IMR-90 (cell line): ENCODE results near the gene FER. TPM values are rescaled to one million over a fixed set of nuclear protein-coding genes. Genes with fewer than 3 reads are reported as not detected.

Experiments used
- ATAC-seq: fragments of 200-7000 bp; cut with Tn5 transposase; 2 replicates; pipeline ENCODE4 v1.9.1; 2020; ENCODE audit warnings: low read depth, mild to moderate bottlenecking, moderate library complexity
- BruUV-seq: library from RNA; stranded (reverse); fragments of 400-500 nt; replicated peaks from 2 replicates; lab custom pipeline; 2021; lab: Mats Ljungman, UMichigan
- CTCF ChIA-PET: fragments of 300-600 bp; formaldehyde crosslinking; extraction: SDS; loops from one replicate; lab custom pipeline; 2021; ENCODE audit warnings: antibody characterized with exemption; lab: Yijun Ruan, JAX
- POLR2A ChIA-PET: fragments of 300-600 bp; sonication (Branson Sonifier 250); formaldehyde crosslinking; loops from one replicate; lab custom pipeline; 2022; ENCODE audit warnings: antibody characterized with exemption; ENCODE audit not compliant: unreplicated experiment; lab: Charles Lee
- DNase-seq: peaks from one replicate; pipeline ENCODE4 v3.0.0; 2013
- H2AFZ ChIP-seq: replicated peaks from 2 replicates; pipeline ENCODE3; 2013; ENCODE audit warnings: low read length, mild to moderate bottlenecking; ENCODE audit not compliant: poor library complexity
- H2AK5ac ChIP-seq: 2 replicates; pipeline ENCODE4 v1.6.1; 2013; ENCODE audit warnings: low read depth, low read length, inconsistent platforms
- H2AK9ac ChIP-seq: replicated peaks from 2 replicates; pipeline ENCODE3; 2013; ENCODE audit warnings: mild to moderate bottlenecking, low read depth, low read length, moderate library complexity; ENCODE audit not compliant: poor library complexity
- H2BK120ac ChIP-seq: 2 replicates; pipeline ENCODE4 v1.6.1; 2013; ENCODE audit warnings: low read depth, low read length, inconsistent platforms
- H2BK15ac ChIP-seq: 3 replicates; pipeline ENCODE4 v1.6.1; 2013; ENCODE audit warnings: low read depth, low read length, inconsistent platforms
- H2BK20ac ChIP-seq: 2 replicates; pipeline ENCODE4 v1.6.1; 2013; ENCODE audit warnings: low read depth, mild to moderate bottlenecking, inconsistent platforms, low read length, moderate library complexity
- H2BK5ac ChIP-seq: 2 replicates; pipeline ENCODE4 v1.6.1; 2013; ENCODE audit warnings: mild to moderate bottlenecking, low read depth, low read length, inconsistent platforms; ENCODE audit not compliant: poor library complexity, severe bottlenecking
- H3K14ac ChIP-seq: replicated peaks from 2 replicates; pipeline ENCODE4 v1.6.1; 2013; ENCODE audit warnings: low read depth, low read length, inconsistent platforms
- H3K18ac ChIP-seq: 2 replicates; pipeline ENCODE4 v1.6.1; 2013; ENCODE audit warnings: low read depth, low read length, control low read depth
- H3K23ac ChIP-seq: 2 replicates; pipeline ENCODE4 v1.6.1; 2013; ENCODE audit warnings: low read depth, low read length, inconsistent platforms
- H3K27ac ChIP-seq: 2 replicates; pipeline ENCODE4 v1.5.1; 2013; ENCODE audit warnings: mild to moderate bottlenecking, control low read depth, low read length; ENCODE audit not compliant: insufficient read depth
- H3K27me3 ChIP-seq: 2 replicates; pipeline ENCODE4 v1.6.1; 2013; ENCODE audit warnings: low read length; ENCODE audit not compliant: control insufficient read depth, insufficient read depth
- H3K36me3 ChIP-seq: 2 replicates; pipeline ENCODE4 v1.6.1; 2013; ENCODE audit warnings: low read length, mixed read lengths; ENCODE audit not compliant: control insufficient read depth, insufficient read depth
- H3K4ac ChIP-seq: 2 replicates; pipeline ENCODE4 v1.6.1; 2013; ENCODE audit warnings: low read depth, low read length, inconsistent platforms
- H3K4me1 ChIP-seq: 2 replicates; pipeline ENCODE4 v1.6.1; 2013; ENCODE audit warnings: low read length, mixed read lengths; ENCODE audit not compliant: control insufficient read depth, insufficient read depth
- H3K4me2 ChIP-seq: 2 replicates; pipeline ENCODE4 v1.6.1; 2013; ENCODE audit warnings: low read depth, mild to moderate bottlenecking, control low read depth, low read length, moderate library complexity
- H3K4me3 ChIP-seq: 2 replicates; pipeline ENCODE4 v1.5.1; 2013; ENCODE audit warnings: low read depth, mild to moderate bottlenecking, control low read depth, low read length, moderate library complexity; ENCODE audit not compliant: insufficient read depth
- H3K56ac ChIP-seq: 2 replicates; pipeline ENCODE4 v1.6.1; 2013; ENCODE audit warnings: low read length, inconsistent platforms; ENCODE audit not compliant: insufficient read depth; ENCODE audit errors: extremely low read depth
- H3K79me1 ChIP-seq, 2 experiments: 2 replicates each; pipeline ENCODE4 v1.6.1; 2013; ENCODE audit warnings: low read length in 2 of 2, inconsistent platforms in 1 of 2, low read depth in 1 of 2
- H3K9ac ChIP-seq: 2 replicates; pipeline ENCODE4 v1.6.1; 2013; ENCODE audit warnings: low read depth, low read length, control low read depth
- H3K9me1 ChIP-seq: 2 replicates; pipeline ENCODE4 v1.6.1; 2013; ENCODE audit warnings: low read length, inconsistent platforms; ENCODE audit not compliant: insufficient read depth
- H3K9me3 ChIP-seq: 2 replicates; pipeline ENCODE4 v1.6.1; 2013; ENCODE audit warnings: low read length; ENCODE audit not compliant: control insufficient read depth, insufficient read depth
- H4K20me1 ChIP-seq: 2 replicates; pipeline ENCODE4 v1.6.1; 2013; ENCODE audit warnings: low read length, inconsistent platforms; ENCODE audit not compliant: insufficient read depth
- H4K5ac ChIP-seq: 2 replicates; pipeline ENCODE4 v1.6.1; 2013; ENCODE audit warnings: mild to moderate bottlenecking, low read depth, low read length, control low read depth
- H4K8ac ChIP-seq, 2 experiments: 2 replicates each; pipeline ENCODE4 v1.6.1; 2013; ENCODE audit warnings: low read depth in 2 of 2, low read length in 2 of 2, control low read depth in 1 of 2, inconsistent platforms in 1 of 2
- H4K91ac ChIP-seq: 2 replicates; pipeline ENCODE4 v1.6.1; 2013; ENCODE audit warnings: low read depth, low read length, inconsistent platforms; ENCODE audit not compliant: insufficient read depth
- CEBPB ChIP-seq: IDR thresholded peaks from 2 replicates; pipeline ENCODE4 v1.6.1; 2012; ENCODE audit warnings: low read depth, low read length, improper control_type of control experiment
- CHD1 ChIP-seq: IDR thresholded peaks from 2 replicates; pipeline ENCODE4 v1.6.1; 2012; ENCODE audit warnings: low read depth, low read length, improper control_type of control experiment
- FOS ChIP-seq: fragments of 150-350 bp; IDR thresholded peaks from 2 replicates; pipeline ENCODE4 v1.6.1; 2016; ENCODE audit warnings: low read depth, low read length
- NFE2L2 ChIP-seq: fragments of 150-350 bp; IDR thresholded peaks from 2 replicates; pipeline ENCODE4 v1.6.1; 2016; ENCODE audit warnings: low read depth, mild to moderate bottlenecking, low read length
- RAD21 ChIP-seq: IDR thresholded peaks from 2 replicates; pipeline ENCODE4 v1.6.1; 2012; ENCODE audit warnings: low read length, improper control_type of control experiment
- RCOR1 ChIP-seq: IDR thresholded peaks from 2 replicates; pipeline ENCODE4 v1.6.1; 2012; ENCODE audit warnings: mild to moderate bottlenecking, low read length, improper control_type of control experiment; ENCODE audit not compliant: insufficient replicate concordance
- RFX5 ChIP-seq: IDR thresholded peaks from 2 replicates; pipeline ENCODE4 v1.8.0; 2012; ENCODE audit warnings: low read depth, mild to moderate bottlenecking, low read length, moderate library complexity
- SMC3 ChIP-seq: fragments of 150-350 bp; IDR thresholded peaks from 2 replicates; pipeline ENCODE4 v1.6.1; 2016; ENCODE audit warnings: low read depth, mild to moderate bottlenecking, antibody characterized with exemption, low read length, moderate library complexity
- whole genome bisulfite sequencing, 2 experiments: methylation state at CpG; one replicate each; pipeline versions ENCODE4 v1.1.5 to v1.1.7; 2013; ENCODE audit warnings: missing lambda C conversion rate in 2 of 2; ENCODE audit not compliant: insufficient read length in 1 of 2; ENCODE audit errors: extremely low coverage in 2 of 2; 5-methylcytosine and 5-hydroxymethylcytosine counted together
- dilution Hi-C: fragments of 300-500 bp; cut with HindIII; formaldehyde crosslinking; loops from one replicate; pipeline ENCODE4 v1.14.3; 2018; ENCODE audit warnings: low sequenced_read_pairs; ENCODE audit not compliant: unreplicated experiment
- in situ Hi-C: fragments of 300-500 bp; cut with MboI; formaldehyde crosslinking; loops from 3 replicates; pipeline ENCODE4 v1.14.3; 2019; ENCODE audit warnings: low sequenced_read_pairs, inconsistent platforms, mixed read lengths
- intact Hi-C: fragments of 100-400 bp; cut with micrococcal nuclease; formaldehyde crosslinking; loops from 2 replicates; pipeline ENCODE4 v1.10.0; 2022
- polyA plus RNA-seq, 3 experiments: library from polyadenylated mRNA; depleted of rRNA; stranded (reverse); fragments of >200 nt; gene quantifications; 2 replicates each; pipeline ENCODE4 v1.2.3, GENCODE V29; 2012; ENCODE audit warnings: low replicate concordance in 1 of 3
- total RNA-seq: library from RNA; depleted of rRNA; stranded (reverse); fragments of >200 nt; gene quantifications from 2 replicates; pipeline ENCODE4 v1.2.3, GENCODE V29; 2012
- TF ChIP-seq, protein P1 (sequence below): conservative IDR thresholded peaks from 2 replicates; pipeline ENCODE4 v1.5.1; 2012; ENCODE audit warnings: mild to moderate bottlenecking, low read depth, low read length, improper control_type of control experiment
- TF ChIP-seq, protein P2 (sequence below): fragments of 150-350 bp; IDR thresholded peaks from 2 replicates; pipeline ENCODE4 v1.6.1; 2016; ENCODE audit warnings: low read depth, mild to moderate bottlenecking, low read length, moderate library complexity, borderline replicate concordance

The FER gene
- total and polyA plus RNA-seq, 2 of the 4 experiments (the other 2 are of a cell fraction), result 3.5 to 32.4 TPM

- no CpG with 5 or more reads among the region's 2 CpGs for WGBS, 2 experiments
- Histone ChIP-seq H3K9me1 (no peaks in the 10 kb centered on the region), H3K79me1 (no peaks in the 10 kb centered on the region), H4K91ac (no peak overlapping the region), H3K18ac (no peak overlapping the region), H3K56ac (no peak overlapping the region), H4K5ac (no peak overlapping the region), H2AK9ac (no peak overlapping the region), H3K36me3 (no peaks in the 10 kb centered on the region), H2BK15ac (no peak overlapping the region), H3K27ac (no peak overlapping the region), H3K4ac (no peak overlapping the region), H4K20me1 (no peaks in the 10 kb centered on the region), H2AK5ac (no peak overlapping the region), H4K8ac (no peak overlapping the region), H3K23ac (no peak overlapping the region), H3K9me3 (no peaks in the 10 kb centered on the region), H2AFZ (no peak overlapping the region), H2BK5ac (no peak overlapping the region), H3K14ac (no peak overlapping the region), H3K4me2 (no peak overlapping the region), H2BK120ac (no peak overlapping the region), H3K4me3 (no peak overlapping the region), H3K9ac (no peak overlapping the region), H3K4me1 (peaks cover 3% of the 10 kb centered on the region; the same call in 1 of the 2 replicates), H2BK20ac (no peak overlapping the region), H3K27me3 (no peaks in the 10 kb centered on the region)
- BruUV-seq, result no TSS peak
- intact Hi-C loops, result no loop called here
- in situ Hi-C loops, result no loop called here
- ChIA-PET POLR2A (no interaction called here), CTCF (interaction anchor here (0.5 to 0.9 kb wide), 2 partner anchors 55 to 353 kb away, joined by 3 to 7 read pairs; no protein-coding TSS in a partner anchor)
- dilution Hi-C loops, result no loop called here
- ATAC-seq (no peak), DNase-seq (no peak)
- TF ChIP-seq CEBPB (no peak), SMC3 (no peak), RFX5 (no peak), FOS (no peak), CHD1 (no peak), RCOR1 (no peak), NFE2L2 (no peak), RAD21 (no peak)
- TF ChIP-seq, protein P1, sequence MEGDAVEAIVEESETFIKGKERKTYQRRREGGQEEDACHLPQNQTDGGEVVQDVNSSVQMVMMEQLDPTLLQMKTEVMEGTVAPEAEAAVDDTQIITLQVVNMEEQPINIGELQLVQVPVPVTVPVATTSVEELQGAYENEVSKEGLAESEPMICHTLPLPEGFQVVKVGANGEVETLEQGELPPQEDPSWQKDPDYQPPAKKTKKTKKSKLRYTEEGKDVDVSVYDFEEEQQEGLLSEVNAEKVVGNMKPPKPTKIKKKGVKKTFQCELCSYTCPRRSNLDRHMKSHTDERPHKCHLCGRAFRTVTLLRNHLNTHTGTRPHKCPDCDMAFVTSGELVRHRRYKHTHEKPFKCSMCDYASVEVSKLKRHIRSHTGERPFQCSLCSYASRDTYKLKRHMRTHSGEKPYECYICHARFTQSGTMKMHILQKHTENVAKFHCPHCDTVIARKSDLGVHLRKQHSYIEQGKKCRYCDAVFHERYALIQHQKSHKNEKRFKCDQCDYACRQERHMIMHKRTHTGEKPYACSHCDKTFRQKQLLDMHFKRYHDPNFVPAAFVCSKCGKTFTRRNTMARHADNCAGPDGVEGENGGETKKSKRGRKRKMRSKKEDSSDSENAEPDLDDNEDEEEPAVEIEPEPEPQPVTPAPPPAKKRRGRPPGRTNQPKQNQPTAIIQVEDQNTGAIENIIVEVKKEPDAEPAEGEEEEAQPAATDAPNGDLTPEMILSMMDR, result no peak
- TF ChIP-seq, protein P2, sequence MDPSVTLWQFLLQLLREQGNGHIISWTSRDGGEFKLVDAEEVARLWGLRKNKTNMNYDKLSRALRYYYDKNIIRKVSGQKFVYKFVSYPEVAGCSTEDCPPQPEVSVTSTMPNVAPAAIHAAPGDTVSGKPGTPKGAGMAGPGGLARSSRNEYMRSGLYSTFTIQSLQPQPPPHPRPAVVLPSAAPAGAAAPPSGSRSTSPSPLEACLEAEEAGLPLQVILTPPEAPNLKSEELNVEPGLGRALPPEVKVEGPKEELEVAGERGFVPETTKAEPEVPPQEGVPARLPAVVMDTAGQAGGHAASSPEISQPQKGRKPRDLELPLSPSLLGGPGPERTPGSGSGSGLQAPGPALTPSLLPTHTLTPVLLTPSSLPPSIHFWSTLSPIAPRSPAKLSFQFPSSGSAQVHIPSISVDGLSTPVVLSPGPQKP, result no peak
These were observed 449.1 kb downstream of the FER start for GRCh38 chr5:109196823-109197160.
